Subcutaneous abdominal adipose tissue (tissue), 5 donors: Measurements from ENCODE around the gene TWIST2.

Experiments used
- H3K27ac ChIP-seq: one replicate; pipeline ENCODE4 v1.7.0; 2013; ENCODE audit warnings: low read depth, mild to moderate bottlenecking, inconsistent platforms, low read length, moderate library complexity
- H3K27me3 ChIP-seq, 5 donors: one replicate each; pipeline ENCODE4 v1.7.0; 2013; ENCODE audit warnings: low read length in 5 of 5, inconsistent platforms in 1 of 5; ENCODE audit not compliant: control insufficient read depth in 5 of 5, insufficient read depth in 4 of 5
- H3K36me3 ChIP-seq, 5 donors: one replicate each; pipeline ENCODE4 v1.7.0; 2013; ENCODE audit warnings: low read length in 5 of 5; ENCODE audit not compliant: control insufficient read depth in 5 of 5, insufficient read depth in 5 of 5
- H3K4me1 ChIP-seq, 5 donors: one replicate each; pipeline ENCODE4 v1.7.0; 2013; ENCODE audit warnings: low read length in 5 of 5, mild to moderate bottlenecking in 3 of 5, moderate library complexity in 1 of 5; ENCODE audit not compliant: control insufficient read depth in 5 of 5, insufficient read depth in 5 of 5
- H3K4me3 ChIP-seq, 5 donors: one replicate each; pipeline ENCODE4 v1.7.0; 2013; ENCODE audit warnings: low read length in 5 of 5, low read depth in 1 of 5
- H3K9ac ChIP-seq, 5 donors: one replicate each; pipeline ENCODE4 v1.7.0; 2013; ENCODE audit warnings: low read length in 5 of 5, mild to moderate bottlenecking in 4 of 5, moderate library complexity in 3 of 5
- H3K9me3 ChIP-seq, 5 donors: one replicate each; pipeline ENCODE4 v1.7.0; 2013; ENCODE audit warnings: low read length in 5 of 5; ENCODE audit not compliant: control insufficient read depth in 5 of 5
- donor health status: healthy.
- donor health status: healthy.
- donor health status: healthy.
- donor health status: healthy.
- donor health status: healthy.

Gene TWIST2

DNA sequence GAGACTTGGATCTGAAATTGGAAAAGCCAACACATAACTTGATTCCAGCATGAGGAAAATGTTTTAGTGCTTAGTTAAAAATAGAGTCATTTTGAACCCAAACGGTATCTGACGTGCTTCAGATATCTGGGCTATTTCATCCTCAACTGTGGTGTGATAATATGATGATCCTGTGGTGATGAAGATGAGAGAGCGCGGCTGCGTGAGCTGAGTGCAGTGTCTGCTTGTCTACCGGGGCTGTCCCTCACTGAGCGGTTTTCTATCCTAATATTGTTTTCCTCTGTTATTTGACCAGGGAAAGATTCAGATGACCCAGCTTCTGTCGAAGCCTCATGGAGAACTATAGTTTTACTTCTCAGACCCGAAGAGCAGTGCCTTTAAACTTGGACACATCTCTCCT lies 5.8 kb downstream of the TWIST2 start:
- Histone ChIP-seq H3K27me3 (peaks cover 0 to 9% (median 0%) of the 10 kb centered on the region in 5 donors), H3K27ac (peak overlapping the region; percentile 79), H3K4me1 (peaks cover 0 to 82% (median 50%) of the 10 kb centered on the region in 5 donors), H3K9me3 (no peaks in the 10 kb centered on the region), H3K36me3 (peaks cover 0 to 4% (median 2%) of the 10 kb centered on the region in 5 donors), H3K9ac (peak overlapping the region in 4 of 5 donors; percentile 33 to 69 (median 66)), H3K4me3 (peak overlapping the region in 3 of 5 donors; percentile 31 to 66 (median 63))

GRCh38 chr2:238854246-238854645 lies 6.4 kb downstream of the TWIST2 start:
- Histone ChIP-seq H3K27me3 (peaks cover 0 to 5% (median 0%) of the 10 kb centered on the region in 5 donors), H3K36me3 (peaks cover 0 to 4% (median 2%) of the 10 kb centered on the region in 5 donors), H3K27ac (peak overlapping the region; percentile 79), H3K4me1 (peaks cover 0 to 77% (median 44%) of the 10 kb centered on the region in 5 donors), H3K4me3 (peak overlapping the region; percentile 23 to 66 (median 44)), H3K9me3 (no peaks in the 10 kb centered on the region), H3K9ac (peak overlapping the region; percentile 33 to 69 (median 64))

GRCh38 chr2:238854699-238855229 lies 6.9 kb downstream of the TWIST2 start:
- Histone ChIP-seq H3K4me1 (peaks cover 0 to 74% (median 43%) of the 10 kb centered on the region in 5 donors), H3K4me3 (peak overlapping the region; percentile 23 to 66 (median 44)), H3K36me3 (peaks cover 0 to 5% (median 3%) of the 10 kb centered on the region in 5 donors), H3K27ac (peak overlapping the region; percentile 79), H3K9ac (peak overlapping the region; percentile 33 to 69 (median 64)), H3K27me3 (no peaks in the 10 kb centered on the region), H3K9me3 (no peaks in the 10 kb centered on the region)

GRCh38 chr2:238855299-238855698 lies 7.4 kb downstream of the TWIST2 start:
- H3K9ac ChIP-seq, result peak overlapping the region in 3 of 5 donors; percentile 57 to 69 (median 64)
- peak overlapping the region; percentile 79 for H3K27ac ChIP-seq
- peaks cover 0 to 9% (median 3%) of the 10 kb centered on the region in 5 donors for H3K36me3 ChIP-seq
- peaks cover 0 to 70% (median 47%) of the 10 kb centered on the region in 5 donors for H3K4me1 ChIP-seq
- no peaks in the 10 kb centered on the region for H3K9me3 ChIP-seq
- no peaks in the 10 kb centered on the region for H3K27me3 ChIP-seq
- peak overlapping the region; percentile 23 to 66 (median 44) for H3K4me3 ChIP-seq

DNA sequence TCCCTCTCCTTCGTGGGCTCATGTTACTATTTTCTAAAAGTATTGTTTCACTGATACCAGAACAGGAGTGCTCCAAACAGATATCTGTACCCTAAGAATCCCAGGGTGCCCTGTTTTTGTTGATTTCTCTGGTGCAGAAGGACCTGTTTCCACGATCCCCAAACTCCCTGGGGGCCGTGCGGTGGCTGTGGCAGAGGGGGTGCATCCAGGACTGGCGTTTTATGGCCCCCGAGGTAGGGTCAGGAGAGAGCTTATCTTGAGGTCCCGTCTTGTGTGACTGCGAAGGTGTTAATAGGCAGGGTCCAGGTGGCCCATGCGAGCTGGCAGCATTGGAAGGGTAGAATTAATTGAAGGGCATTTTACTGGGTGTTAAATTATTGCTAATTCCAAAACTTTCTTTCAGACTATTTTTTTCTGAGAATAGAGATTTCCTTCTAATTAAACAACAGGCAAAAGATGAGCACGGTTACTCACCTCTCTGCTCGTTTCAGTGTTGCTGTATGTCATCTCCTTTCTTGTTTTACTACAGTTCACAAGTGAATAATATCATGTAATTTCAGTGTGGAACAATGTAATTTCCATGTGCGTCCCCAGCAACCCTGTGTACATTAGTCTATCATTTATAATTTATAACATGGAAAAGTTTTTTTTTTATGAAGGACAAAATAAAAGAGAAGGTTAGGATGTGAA lies 8.2 kb downstream of the TWIST2 start:
- Histone ChIP-seq H3K27ac (peak overlapping the region; percentile 79), H3K27me3 (no peaks in the 10 kb centered on the region), H3K36me3 (peaks cover 0 to 9% (median 3%) of the 10 kb centered on the region in 5 donors), H3K9me3 (no peaks in the 10 kb centered on the region), H3K4me1 (peaks cover 0 to 74% (median 50%) of the 10 kb centered on the region in 5 donors), H3K4me3 (peak overlapping the region in 3 of 5 donors; percentile 23 to 66 (median 63)), H3K9ac (peak overlapping the region in 3 of 5 donors; percentile 13 to 57 (median 29))

GRCh38 chr2:238856713-238857567 lies 9.1 kb downstream of the TWIST2 start:
- Histone ChIP-seq H3K36me3 (peaks cover 0 to 9% (median 3%) of the 10 kb centered on the region in 5 donors), H3K4me1 (peaks cover 2 to 74% (median 52%) of the 10 kb centered on the region in 5 donors), H3K4me3 (no peak overlapping the region), H3K9ac (peak overlapping the region in 1 of 5 donors; percentile 57), H3K27ac (peak overlapping the region; percentile 79), H3K27me3 (no peaks in the 10 kb centered on the region), H3K9me3 (no peaks in the 10 kb centered on the region)

DNA sequence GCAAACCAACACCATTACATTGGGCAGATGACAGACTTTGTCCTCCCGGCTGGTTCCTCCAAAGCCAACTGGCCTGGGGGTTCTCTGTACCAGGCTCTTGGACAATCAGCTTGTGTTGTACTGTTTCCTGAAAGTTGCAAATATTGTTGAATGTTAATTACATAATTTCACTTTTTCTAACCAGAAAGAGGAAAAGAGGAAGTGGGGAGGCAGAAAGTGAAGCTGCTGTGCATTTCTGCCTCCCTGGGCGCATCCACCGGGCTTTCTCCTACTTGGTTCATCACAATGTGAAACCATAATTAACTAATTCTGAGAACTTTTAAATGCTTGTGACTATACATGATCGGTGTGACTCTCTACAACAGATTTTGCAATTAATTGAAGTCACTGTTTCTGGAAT lies 10.1 kb downstream of the TWIST2 start:
- Histone ChIP-seq H3K9me3 (no peaks in the 10 kb centered on the region), H3K27ac (peak overlapping the region; percentile 46), H3K27me3 (no peaks in the 10 kb centered on the region)

DNA sequence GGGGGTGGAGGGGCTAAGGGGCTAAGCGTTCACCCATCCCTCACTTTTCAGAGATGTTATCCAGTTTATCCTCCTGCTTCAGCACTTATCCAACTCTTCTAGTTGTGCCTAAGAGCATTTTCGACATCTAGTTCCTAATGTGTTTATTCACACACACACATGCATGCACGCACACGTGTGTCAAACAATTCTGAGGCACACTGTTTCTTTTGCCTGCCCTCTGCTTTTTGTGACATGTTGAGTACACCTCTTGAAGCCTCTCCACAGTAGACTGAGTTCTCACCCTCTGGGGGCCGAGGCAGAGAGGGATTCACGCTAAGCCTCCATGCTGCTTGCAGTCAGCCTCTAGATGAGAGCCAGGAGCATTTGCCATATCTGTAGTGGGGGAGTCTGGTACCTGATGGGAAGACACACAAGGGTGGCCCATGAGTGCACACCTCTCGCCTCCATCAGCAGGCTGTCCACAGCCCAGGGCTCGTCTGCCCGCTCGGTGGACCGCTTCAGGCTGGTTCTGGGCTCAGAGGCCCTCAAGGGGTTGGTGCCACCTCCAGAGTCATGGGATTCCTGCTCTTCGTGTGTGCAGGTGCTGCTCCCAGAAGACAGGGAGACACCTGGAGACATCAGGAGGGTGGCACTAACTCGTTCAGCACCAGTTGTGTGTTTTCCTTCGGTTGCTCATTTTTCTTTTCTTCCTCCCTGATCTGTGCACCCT lies 11.9 kb downstream of the TWIST2 start:
- H3K27me3 ChIP-seq, result no peaks in the 10 kb centered on the region
- no peaks in the 10 kb centered on the region for H3K9me3 ChIP-seq
- peaks cover 7 to 64% (median 49%) of the 10 kb centered on the region in 5 donors for H3K4me1 ChIP-seq
- peak overlapping the region; percentile 23 for H3K27ac ChIP-seq
- H3K4me3 ChIP-seq, result no peak overlapping the region
- no peak overlapping the region for H3K9ac ChIP-seq
- H3K36me3 ChIP-seq, result peaks cover 0 to 9% (median 3%) of the 10 kb centered on the region in 5 donors

More for the DNA sequence above, 10.1 kb downstream of the TWIST2 start:
- no peak overlapping the region for H3K9ac ChIP-seq
- H3K4me1 ChIP-seq, result peaks cover 2 to 67% (median 48%) of the 10 kb centered on the region in 5 donors
- peaks cover 0 to 9% (median 3%) of the 10 kb centered on the region in 5 donors for H3K36me3 ChIP-seq
- H3K4me3 ChIP-seq, result no peak overlapping the region

DNA sequence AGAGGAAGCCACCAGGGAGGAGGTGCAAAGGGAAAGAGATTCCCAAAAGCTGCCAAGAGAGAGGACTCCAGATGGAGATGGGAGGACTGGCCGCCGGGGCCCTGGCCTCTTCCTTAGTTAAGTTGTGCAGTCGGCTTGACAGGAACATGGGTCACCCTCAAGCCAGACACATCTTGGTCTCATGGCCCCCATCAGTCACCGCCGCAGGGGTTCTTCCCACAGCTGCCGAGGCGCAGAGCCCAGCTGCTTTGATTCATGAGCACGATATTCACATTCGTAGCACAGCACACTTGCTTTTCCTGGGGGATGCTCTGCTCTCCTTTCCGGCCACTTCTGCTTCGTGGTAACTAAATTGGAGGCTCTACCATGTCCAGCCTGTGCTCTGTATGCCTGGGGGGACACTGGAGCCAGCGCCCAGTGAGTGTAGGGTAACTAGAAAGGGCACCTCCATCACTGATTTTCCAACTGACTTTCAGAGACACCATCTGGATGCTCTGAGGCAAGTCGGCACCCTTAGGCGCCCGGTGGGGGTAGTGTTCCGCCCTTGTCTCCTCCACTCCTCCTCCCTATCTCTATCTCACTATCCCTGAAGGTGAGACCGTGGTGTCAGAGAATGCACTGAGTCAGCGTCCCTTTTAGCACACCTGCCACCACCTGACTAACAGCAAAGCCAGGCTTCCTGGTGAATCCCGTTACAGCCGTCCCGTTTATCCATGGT lies 13.3 kb downstream of the TWIST2 start:
- H3K4me1 ChIP-seq, result peaks cover 11 to 65% (median 49%) of the 10 kb centered on the region in 5 donors
- H3K9me3 ChIP-seq, result no peaks in the 10 kb centered on the region
- H3K27ac ChIP-seq, result peak overlapping the region; percentile 54
- H3K4me3 ChIP-seq, result no peak overlapping the region
- peaks cover 0 to 9% (median 3%) of the 10 kb centered on the region in 5 donors for H3K36me3 ChIP-seq
- H3K9ac ChIP-seq, result no peak overlapping the region
- H3K27me3 ChIP-seq, result no peaks in the 10 kb centered on the region
